HG03039 (cell line): ENCODE measurements around the gene SLMAP.

ENCODE experiments used
- ATAC-seq: cut with Tn5 transposase; IDR thresholded peaks from one replicate; pipeline ENCODE4 v1.9.1; 2021; ENCODE audit warnings: mild to moderate bottlenecking, moderate library complexity; ENCODE audit not compliant: unreplicated experiment

Gene SLMAP

DNA sequence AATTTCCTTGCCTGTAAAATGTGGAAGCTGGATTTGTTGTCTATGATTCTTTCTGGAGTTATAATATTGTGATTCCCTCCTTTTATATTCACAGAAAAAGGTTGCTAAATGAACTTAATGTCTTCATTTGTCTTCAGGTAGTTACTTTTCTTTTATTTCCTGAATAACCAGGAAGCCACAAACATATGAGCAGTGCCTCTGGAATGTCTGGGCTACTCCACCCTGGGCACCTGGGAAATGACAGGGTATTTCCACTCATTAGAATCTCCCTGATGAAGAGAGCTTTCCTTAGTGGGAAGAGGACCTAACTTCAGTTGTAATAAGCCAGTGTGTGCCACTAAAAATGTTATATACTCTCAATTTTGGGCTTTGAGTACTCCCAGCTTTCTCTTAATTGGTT lies 3.8 kb upstream of the SLMAP start:
- no peak for ATAC-seq

DNA sequence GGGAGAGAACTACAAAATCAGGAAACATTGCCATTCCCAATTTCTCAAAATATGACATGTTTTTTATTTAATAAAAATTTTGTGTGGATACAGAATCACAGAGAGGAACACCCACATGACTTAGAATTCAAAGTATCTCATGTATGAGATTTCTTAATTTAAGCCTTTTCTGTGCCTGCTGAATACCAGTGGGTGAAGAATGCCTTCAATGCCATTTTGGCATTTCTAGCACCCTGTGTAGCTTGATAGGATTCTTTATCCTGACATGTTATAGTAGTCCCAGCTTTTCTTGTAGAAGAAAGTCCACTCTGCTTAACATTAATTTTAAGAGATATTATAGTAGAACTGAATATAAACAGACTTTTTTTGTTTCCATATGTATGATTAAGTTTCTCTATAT lies 3.1 kb upstream of the SLMAP start:
- ATAC-seq = no peak

DNA sequence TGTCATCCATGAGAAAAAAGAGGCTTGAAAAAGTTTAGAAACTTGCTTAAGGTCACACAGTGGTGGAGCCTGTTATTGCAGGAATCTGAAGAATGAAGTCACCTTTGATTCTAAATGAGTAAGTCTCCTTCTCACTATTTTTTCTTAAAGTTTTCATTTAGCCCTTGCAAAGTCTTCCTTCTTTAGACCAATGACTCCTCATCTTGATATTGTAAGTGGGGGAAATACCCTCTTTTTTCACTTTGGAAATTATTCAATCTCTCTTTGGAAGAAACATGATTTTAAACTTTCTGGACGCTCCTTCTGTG lies 787 bp upstream of the SLMAP start:
- no peak for ATAC-seq

DNA sequence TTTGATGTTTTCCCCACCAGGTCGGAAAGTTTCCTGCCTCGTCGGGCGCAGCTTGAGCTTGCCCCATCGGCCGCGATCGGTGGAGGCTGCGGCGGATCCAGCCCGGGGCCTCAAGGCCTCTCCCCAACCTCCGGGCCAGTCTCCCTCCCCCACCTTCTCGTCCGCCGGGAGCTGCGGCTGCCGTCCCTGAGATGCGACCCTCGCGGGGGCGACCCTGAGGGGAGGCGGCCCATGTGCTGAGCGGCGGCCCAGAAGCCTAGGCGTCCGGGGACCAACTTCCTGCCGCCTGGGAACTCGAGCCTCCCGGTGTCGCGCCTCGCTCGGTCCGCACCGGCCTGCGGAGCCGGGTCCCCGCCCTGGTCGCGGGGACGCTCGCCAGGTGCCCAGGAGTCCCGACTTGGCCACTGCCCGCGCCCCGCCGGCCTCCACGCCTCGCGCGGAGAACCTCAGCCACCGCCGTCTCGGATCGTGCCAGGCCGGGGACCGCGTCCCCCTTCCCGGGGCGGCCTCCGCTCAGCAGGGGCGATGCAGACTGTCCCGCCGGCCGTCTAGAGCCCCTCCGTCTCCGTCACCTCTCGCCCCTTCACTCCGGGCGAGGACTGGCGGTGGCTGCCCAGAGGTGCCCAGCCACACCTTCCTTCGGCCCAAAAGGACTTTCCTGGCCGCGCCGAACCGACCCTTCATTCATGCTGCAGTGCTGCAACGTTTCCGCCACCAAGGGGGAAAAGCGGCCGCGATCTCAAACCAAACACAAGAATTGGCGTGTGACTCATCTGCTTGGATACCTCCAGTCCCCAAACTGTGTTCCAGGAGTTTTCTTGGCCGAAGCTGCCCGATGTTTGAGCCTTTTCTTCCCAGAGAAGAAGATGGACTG lies 656 bp downstream of the SLMAP start:
- peak; percentile 22 for ATAC-seq

DNA sequence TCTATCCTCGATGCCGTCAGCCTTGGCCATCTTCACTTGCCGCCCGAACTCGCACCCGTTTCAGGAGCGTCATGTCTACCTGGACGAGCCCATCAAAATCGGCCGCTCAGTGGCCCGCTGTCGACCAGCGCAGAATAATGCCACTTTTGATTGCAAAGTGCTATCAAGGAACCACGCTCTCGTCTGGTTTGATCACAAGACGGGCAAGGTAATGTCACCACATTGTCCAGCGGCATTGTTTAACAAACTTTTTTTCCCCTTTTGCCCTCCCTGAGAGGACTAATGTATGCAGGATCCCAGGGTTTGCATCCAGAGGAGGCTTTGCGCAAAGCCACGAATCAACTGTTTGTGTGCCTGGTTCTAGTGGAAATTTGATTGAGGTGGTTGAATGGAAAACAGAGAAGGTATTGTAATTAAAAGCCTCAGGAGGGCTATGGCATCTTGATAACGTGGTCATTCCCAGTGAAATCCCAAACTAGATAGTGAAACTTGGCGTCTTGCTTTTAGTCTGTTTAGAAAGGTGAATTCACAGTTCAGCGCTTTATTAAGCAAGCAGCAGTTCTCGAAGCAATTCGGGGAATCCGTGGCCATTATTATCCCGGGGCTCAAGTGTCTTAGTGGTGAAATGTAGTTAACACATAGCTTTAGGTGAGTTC lies 1.7 kb downstream of the SLMAP start:
- ATAC-seq = no peak

DNA sequence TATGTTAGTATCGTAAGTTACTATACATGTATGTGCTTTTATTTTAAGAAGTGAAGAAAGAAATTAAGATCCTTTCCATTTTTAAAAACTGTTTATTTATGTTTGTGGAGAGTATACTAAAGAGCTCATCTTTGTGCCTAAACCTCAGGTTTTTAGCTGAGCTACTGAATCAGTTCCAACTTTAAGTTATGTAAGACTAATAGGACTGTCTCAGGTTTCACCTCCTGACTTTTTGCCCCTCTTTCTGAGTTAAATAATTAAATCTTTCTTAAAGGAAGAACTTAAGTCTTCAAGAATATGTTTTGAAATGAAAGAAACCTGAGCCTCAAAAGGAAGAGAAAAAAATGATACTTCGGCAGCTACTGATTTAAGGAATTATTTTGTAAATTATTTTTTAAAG lies 2.6 kb downstream of the SLMAP start:
- no peak for ATAC-seq

DNA sequence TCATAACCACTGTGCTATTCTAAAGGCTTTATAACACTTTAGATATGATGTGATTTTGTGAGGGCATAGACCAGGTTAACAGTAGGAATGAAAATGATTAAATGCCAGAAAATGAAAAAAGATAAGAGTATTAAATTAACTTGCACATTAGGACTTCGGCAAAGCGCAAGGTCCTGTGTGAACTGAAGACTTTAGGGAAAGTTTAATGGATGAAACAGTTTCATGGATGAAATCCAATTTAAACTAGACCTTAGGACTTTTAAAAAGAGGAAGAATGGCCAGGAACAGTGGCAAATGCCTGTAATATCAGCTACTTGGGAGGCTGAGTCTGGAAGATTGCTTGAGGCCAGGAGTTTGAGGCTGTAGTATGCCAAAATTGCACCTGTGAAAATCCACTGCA lies 8.7 kb downstream of the SLMAP start:
- ATAC-seq = no peak

DNA sequence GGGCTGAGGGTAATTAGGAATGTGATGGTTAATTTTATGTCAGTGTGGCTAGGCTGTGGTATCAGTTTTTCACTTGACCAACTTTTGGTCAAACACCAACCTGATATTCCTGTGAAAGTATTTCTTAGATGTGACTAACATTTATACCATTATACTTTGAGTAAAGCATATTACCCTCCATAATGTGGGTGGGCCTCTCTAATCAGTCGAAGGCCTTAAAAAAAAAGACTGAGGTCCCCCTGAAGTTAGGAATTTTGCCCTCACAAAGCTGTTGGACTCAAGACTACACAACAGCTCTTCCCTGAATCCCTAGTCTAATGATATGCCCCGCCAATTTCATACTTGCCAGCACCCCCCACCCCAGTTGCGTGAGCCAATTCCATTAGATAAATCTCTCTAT lies 12.5 kb downstream of the SLMAP start:
- no peak for ATAC-seq

DNA sequence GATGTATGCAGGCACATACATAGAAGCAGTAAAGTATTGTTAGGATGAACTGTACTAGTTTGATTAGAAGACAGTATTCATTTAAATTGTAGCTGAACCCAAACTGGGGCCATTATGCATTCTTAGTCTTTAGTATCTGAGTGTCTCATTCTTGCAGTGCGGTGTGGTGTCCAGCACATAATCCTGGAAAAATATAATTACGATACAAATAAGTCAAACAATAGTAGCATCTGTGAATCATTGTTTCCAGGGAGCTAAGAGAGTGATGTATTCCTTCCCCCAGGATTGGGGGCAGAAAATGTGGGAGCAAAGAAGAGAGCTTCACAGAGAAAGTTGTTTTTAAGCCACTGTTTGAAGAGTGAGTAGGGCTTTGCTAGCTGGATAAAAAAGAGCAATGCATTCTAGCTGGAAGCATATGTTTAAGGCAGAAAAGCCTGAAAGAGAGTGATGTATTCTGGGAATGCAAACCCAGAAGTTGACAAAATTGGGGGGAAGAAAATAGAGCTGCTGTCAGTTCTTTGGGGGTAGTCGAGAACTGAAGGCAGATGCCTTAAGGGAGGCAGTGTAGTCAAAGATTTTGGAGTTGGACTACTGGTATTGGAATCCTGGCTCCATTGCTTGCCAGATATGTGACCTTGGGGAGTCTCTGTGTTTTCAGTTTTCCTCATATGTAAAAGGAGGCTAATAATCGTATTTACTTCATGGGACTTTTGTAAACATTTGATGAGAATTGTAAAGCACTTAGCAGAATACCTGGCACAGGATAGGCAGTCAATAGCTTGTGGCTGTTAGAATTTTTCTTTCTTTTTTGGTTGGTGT lies 14.1 kb downstream of the SLMAP start:
- ATAC-seq = no peak

DNA sequence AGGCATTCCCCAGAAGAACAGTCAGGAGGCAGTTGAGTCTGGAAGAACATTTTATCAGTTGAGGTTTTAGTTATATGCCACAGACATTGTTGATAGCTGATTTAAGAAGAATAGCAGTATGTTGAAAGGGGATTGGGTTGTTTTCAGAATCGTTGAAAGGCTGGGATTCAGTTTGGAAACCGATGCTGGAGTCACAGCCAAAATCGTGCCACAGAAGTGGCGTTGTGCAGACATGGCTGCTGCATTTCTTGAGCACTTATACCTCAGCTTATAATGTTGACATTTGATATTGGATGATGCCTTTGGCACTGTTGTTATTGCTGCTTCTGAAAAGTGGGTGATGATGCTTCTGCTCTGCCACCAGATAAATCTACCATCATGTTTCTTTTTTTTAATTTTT lies 16.1 kb downstream of the SLMAP start:
- no peak for ATAC-seq

DNA sequence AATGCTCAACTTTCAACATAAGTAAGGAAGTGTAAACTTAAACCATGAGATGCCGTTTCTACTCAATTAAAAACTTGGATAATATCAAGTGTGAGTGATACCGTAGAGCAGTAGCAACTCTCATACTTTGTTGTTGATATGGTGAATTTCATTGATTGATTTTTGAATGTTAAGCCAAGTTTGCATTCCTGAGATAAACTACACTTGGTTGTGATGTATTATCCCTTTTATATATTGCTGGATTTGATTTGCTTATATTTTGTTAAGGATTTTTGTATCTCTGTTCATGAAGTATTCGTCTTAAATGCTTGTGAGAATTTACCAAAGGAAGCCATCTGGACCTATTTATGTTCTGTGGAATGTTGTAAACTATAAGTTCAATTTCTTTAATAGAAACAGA lies 21.7 kb downstream of the SLMAP start:
- no peak for ATAC-seq

DNA sequence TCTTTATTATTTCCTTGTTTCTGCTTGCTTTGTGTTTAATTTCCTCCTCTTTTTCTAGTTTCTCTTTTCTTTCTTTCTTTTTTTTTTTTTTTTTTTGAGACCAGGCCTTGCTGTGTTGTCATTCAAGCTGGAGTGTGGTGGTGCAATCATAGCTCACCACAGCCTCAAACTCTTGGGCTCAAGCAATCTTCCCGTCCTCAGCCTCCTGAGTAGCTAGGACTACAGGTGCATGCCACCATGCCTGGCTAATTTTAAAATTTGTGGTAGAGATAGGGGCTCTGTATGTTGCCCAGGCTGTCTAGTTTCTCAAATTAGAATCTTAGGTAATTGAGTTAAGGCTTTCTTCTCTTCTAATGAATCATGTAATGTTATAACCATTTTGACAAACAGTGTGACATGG lies 22.4 kb downstream of the SLMAP start:
- no peak for ATAC-seq

DNA sequence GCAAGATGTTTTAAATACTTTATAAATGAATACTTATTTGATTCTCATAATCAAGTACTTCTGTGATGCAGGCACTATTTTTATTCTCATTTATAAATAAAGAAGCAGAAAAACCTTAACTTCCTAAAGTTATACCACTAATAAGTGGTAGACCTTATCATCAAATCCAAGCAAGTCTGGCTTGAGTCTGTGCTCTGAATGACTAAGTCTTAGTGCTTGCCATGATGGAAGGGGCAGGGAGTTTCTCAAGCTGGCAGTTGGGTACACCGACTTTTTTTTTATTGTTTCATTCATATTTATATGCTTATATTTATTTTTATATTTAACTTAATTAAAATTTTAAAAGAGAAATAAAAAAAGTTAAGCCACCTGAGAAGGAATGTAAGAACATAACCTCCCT lies 23.6 kb downstream of the SLMAP start:
- no peak for ATAC-seq

DNA sequence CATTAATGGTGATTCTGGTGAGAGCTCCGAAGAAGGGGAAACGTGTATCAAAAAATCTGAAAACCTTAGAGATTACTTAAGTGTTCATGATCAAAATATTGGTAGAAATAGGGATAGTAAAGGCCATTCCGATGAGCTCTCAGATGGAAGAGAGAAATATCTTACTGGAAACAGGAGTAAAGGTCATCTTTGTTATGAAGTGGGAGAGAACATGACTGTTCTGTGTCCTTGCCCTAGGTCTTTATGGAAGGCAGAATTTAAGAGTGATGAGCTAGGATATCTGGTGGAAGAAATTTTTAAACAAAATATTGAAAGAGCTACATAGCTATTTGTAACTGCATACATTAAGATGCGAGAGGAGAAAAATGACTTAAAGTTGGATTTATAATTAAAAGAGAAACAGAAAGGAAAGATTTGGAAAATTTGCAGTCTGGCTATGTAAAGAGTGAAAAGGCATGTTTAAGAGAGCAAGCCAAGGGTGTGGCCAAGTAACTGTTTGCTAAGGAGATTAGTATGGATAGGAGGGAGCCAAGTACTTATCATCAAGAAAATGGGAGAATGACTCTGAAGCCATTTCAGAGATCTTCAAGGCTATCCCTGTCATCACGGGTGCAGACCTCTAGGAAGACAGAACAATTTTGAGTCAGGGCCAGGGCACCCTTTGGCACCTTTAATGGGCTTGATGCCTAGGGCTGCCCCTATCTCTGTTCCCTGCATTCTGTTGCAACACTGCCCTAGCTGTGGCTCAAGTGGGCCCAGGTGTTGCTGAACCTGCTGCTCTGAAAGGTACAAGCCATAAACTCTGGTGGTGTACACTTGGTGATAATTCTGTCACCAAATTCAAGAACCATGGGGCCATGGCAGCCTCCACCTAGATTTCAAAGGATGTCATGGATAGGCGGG lies 27.3 kb downstream of the SLMAP start:
- ATAC-seq = no peak

DNA sequence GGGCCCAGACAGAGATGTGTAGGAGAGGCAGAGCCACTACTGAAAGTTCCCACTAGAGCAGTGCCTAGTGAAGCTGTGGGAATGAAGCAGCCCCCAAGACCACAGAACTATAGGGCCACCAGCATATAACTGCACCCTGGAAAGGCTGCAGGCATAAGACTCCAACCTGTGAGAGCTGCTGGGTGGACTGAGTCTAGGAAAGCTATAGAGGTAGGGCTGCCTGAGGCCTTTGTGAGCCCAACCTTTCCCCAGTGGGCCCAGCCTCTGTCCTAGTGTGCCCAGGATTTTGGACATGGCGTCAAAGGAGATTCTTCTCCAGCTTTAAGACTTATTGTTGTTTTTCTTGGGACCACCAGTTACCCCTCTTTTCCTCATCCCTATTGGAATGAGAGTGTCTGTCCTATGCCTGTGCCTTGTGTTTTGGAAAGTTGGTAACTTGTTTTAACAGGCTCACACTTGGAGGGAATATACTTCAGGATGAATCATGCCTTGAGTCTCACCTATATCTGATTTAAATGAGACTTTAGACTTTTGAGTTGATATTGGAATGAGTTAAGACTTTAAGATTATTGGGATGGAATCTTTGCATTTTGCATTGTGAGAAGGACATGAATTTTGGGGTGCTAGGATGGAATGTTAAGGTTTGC lies 28.1 kb downstream of the SLMAP start:
- no peak for ATAC-seq

DNA sequence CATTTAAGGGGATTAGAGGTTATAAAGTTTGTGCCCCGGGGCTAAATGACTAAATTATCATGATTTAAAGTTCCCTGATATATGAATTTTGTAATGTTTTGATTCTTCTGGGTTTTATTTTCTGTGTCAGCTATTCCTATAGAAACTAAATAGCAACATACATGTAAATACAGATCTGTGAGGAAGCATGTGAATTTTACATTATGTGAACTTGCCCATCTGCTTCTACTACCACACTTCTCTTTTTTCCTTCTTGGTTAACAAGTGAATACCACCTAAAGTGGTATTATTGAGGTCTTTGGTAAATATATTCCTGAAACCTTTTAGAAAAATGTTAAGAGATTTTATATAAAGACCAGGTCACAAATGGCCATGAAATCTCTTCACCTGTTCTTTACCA lies 29.3 kb downstream of the SLMAP start:
- ATAC-seq = no peak

DNA sequence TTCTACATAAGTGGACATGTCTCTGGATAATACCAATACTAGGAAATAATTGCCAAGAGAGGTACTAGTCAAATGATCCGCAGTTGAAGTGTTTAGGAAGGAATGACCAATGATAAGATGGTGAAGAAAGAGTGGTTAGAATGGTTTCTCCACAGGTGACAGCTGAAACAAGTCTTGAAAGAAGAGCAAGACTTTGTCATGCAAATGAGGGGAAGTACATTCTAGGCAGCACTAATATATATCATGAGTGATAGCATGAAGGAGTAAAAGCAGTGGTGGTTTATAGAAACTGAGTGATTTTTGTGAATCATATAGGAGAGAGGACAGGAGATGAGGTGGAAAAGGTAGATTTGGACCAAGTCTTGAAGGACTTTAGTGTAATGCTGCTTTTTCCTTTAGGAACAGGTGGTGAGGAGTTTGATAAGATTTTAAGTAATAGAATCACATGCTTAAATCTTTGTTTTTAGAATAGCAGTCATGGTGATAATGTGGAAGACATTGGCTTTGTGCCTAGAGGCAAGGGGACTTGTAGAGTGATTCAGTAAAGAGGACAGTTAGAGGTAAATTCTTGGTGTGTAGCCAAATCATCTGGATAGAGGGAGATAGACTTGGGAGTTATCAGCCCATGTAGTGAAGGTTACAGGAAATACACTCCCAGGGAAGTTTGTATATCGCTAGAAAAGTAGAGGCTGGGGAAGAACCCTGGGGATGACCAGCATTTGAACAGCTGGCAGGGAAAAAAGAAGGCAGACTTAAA lies 31.9 kb downstream of the SLMAP start:
- ATAC-seq = peak; percentile 90

DNA sequence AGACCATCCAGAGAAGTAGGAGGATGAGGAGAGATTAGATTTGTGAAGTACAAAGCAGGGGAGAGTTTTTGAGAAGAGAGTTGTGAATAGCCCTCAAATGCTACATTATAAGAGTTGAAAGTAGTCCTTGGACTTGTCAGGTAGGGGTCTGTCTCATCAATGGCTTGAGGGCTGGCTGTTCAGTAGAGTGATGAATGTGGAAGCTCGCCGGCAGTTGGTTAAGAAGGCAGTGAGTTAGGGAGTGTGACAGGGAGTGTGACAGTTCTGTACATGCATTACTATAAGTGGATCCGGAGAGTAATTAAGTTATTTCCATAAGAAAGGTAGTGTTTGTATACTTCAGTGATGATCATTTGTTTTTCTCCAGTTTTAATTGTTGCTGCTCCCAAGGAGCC lies 32.5 kb downstream of the SLMAP start:
- ATAC-seq = no peak

DNA sequence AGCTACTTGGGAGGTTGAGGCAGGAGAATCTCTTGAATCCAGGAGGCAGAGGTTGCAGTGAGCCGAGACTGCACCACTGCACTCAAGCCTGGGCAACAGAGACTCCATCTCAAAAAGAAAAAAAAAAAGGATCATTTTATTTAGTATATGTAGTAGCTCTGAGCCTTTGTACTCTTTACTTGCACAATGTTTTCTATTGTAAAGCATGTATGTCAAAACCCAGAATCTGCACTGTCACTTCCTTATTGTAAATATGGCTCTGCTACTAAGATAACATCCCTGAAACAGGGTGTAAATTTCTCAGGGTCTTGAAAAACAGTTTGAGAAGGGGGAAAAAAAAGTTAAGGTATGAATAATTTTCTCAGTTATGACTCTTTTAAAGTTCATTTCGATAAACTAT lies 35.1 kb downstream of the SLMAP start:
- ATAC-seq = no peak

DNA sequence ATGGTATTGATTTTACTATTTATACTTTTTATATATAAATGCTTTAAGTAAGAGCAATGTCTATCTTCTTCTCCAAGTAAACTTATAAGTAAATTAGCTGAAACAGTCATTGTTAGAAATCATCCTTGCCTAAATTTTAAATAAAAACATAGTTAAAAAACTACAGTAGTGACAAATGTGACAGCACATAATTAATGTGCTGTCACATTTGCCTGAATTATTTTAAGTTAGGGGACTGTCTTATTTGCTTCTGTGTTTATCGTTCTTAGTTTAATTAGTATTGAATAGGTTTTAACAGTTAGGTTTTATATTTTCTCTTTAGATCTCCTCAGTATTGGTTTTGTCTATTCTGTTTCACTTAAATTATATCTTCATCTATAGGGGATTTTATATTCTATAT lies 36.1 kb downstream of the SLMAP start:
- ATAC-seq = no peak
